ENCODE measurements around the gene RSBN1.
"Not testable (repeated sequence)": the region's sequence is repeated elsewhere in the genome, so short reads cannot be mapped to it uniquely, and the experiment has no call there.

The RSBN1 gene

GRCh38 chr1:113732802-113733201, 79.5 kb downstream of the RSBN1 start:
- no peak for DNase-seq

- no peak for DNase-seq
These were observed 91.3 kb downstream of the RSBN1 start for GRCh38 chr1:113721010-113721409.

- DNase-seq, result not testable (repeated sequence)
These were observed 93.7 kb downstream of the RSBN1 start for GRCh38 chr1:113718621-113719020.

GRCh38 chr1:113717506-113717905, 94.8 kb downstream of the RSBN1 start:
- not testable (repeated sequence) for DNase-seq

- no peak for DNase-seq
These were observed 97.5 kb downstream of the RSBN1 start for GRCh38 chr1:113714606-113715269.

Measured in NCI-H1048 (cell line).